SHP77 (cell line): ENCODE measurements around the gene HLA-G.
"Not testable (repeated sequence)": the region's sequence is repeated elsewhere in the genome, so short reads cannot be mapped to it uniquely, and the experiment has no call there.

Source experiments
- DNase-seq, 2 experiments: peaks; one replicate each; lab custom pipeline; 2025; lab: John Stamatoyannopoulos, UW

HLA-G gene

GRCh38 chr6:29827579-29828470 lies at the start of gene HLA-G:
Gene HLA-G (plus strand): TSS chr6:29827825. CDS start chr6:29827845, 20 bp downstream.
- no peak for DNase-seq

GRCh38 chr6:29780019-29780698 lies 47.5 kb upstream of the HLA-G start:
- not testable (repeated sequence) for DNase-seq

- no peak for DNase-seq
Measured at GRCh38 chr6:29789176-29789575, 38.4 kb upstream of the HLA-G start.

- no peak for DNase-seq
Measured at GRCh38 chr6:29790626-29791025, 37.0 kb upstream of the HLA-G start.

- no peak for DNase-seq
Measured at GRCh38 chr6:29791162-29791561, 36.5 kb upstream of the HLA-G start.

- DNase-seq, result no peak
Measured at GRCh38 chr6:29791786-29792122, 35.9 kb upstream of the HLA-G start.

- no peak for DNase-seq
Measured at GRCh38 chr6:29792123-29793035, 35.2 kb upstream of the HLA-G start.

- no peak for DNase-seq
Measured at GRCh38 chr6:29793036-29793356, 34.6 kb upstream of the HLA-G start.

GRCh38 chr6:29793796-29794195 lies 33.8 kb upstream of the HLA-G start:
- no peak for DNase-seq

- DNase-seq, result no peak
Measured at GRCh38 chr6:29796026-29796425, 31.6 kb upstream of the HLA-G start.

GRCh38 chr6:29797135-29797534 lies 30.5 kb upstream of the HLA-G start:
- no peak for DNase-seq

GRCh38 chr6:29797966-29798365 lies 29.7 kb upstream of the HLA-G start:
- no peak for DNase-seq

- DNase-seq, result no peak
Measured at GRCh38 chr6:29800254-29800653, 27.4 kb upstream of the HLA-G start.

- DNase-seq, result no peak
Measured at GRCh38 chr6:29806387-29806786, 21.2 kb upstream of the HLA-G start.

GRCh38 chr6:29809249-29809648 lies 18.4 kb upstream of the HLA-G start:
- no peak for DNase-seq

- DNase-seq, result no peak
Measured at GRCh38 chr6:29810371-29810770, 17.3 kb upstream of the HLA-G start.

GRCh38 chr6:29811377-29811776 lies 16.2 kb upstream of the HLA-G start:
- DNase-seq, result no peak

GRCh38 chr6:29813066-29813465 lies 14.6 kb upstream of the HLA-G start:
- DNase-seq, result no peak

GRCh38 chr6:29813809-29814208 lies 13.8 kb upstream of the HLA-G start:
- DNase-seq, result no peak

- DNase-seq, result no peak
Measured at GRCh38 chr6:29814379-29815117, 13.1 kb upstream of the HLA-G start.

- DNase-seq, result no peak
Measured at GRCh38 chr6:29815118-29815750, 12.4 kb upstream of the HLA-G start.
